Forelimb muscle (tissue), 1 donor: Measurements from ENCODE around the gene CRTC3. TPM values are rescaled to one million over a fixed set of nuclear protein-coding genes. Genes with fewer than 3 reads are reported as not detected.
A peak's percentile ranks its signal among the peaks of the same experiment; 100 is the strongest.
"Not testable (repeated sequence)": the region's sequence is repeated elsewhere in the genome, so short reads cannot be mapped to it uniquely, and the experiment has no call there.

ENCODE experiments used
- DNase-seq: peaks from one replicate; pipeline ENCODE4 v3.0.0-alpha.2; 2013; ENCODE audit warnings: low read depth
- polyA plus RNA-seq: library from polyadenylated mRNA; unstranded; fragments of 120-200 nt; gene quantifications from one replicate; pipeline ENCODE4 v1.2.1, GENCODE V29; 2013; ENCODE audit not compliant: insufficient read length

CRTC3 gene, protein sequence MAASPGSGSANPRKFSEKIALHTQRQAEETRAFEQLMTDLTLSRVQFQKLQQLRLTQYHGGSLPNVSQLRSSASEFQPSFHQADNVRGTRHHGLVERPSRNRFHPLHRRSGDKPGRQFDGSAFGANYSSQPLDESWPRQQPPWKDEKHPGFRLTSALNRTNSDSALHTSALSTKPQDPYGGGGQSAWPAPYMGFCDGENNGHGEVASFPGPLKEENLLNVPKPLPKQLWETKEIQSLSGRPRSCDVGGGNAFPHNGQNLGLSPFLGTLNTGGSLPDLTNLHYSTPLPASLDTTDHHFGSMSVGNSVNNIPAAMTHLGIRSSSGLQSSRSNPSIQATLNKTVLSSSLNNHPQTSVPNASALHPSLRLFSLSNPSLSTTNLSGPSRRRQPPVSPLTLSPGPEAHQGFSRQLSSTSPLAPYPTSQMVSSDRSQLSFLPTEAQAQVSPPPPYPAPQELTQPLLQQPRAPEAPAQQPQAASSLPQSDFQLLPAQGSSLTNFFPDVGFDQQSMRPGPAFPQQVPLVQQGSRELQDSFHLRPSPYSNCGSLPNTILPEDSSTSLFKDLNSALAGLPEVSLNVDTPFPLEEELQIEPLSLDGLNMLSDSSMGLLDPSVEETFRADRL
- polyA plus RNA-seq, result 21.9 TPM

DNA sequence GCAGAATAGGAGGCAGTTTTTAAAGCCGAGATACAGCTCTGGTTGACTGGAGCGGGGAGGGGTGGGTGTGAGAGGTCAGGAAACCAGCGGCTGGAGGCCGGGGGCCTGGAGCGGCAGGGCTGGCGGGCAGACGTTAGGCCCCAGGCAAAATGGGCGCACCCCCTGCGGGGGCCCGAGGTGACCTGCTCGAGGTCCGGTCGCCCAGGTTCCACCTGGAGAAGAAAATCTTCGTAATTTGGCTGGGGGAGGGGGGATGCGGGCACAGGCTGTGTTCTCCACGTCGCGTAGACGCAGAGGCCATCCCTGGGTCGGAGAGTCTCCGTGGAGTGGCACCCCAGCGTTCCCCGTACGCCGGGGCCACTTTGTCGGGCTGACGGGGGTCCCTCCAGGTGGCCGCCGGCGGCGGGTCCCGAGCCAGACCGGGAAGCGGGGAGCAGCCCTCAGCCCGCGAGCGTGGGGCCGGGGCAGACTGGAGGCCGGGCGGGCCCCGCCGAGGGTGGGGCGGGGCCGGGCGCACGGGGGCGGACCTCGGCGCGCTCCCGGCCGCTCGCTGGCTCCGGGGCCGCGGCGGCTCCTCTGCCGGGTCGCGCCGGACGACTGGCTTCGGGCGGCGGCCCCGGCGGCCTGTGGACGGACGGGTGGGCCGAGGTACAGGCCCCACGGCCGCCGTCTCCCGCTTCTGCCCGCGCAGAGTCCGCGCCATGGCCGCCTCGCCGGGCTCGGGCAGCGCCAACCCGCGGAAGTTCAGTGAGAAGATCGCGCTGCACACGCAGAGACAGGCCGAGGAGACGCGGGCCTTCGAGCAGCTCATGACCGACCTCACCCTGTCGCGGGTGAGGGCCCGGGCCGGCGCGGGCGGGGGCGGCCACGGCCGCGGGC, at the start of gene CRTC3:
TSS of gene CRTC3 (plus strand) at position 553 of the 879 bp plus-strand sequence. CDS start at position 702, 149 bp downstream.
- DNase-seq, result no peak

DNA sequence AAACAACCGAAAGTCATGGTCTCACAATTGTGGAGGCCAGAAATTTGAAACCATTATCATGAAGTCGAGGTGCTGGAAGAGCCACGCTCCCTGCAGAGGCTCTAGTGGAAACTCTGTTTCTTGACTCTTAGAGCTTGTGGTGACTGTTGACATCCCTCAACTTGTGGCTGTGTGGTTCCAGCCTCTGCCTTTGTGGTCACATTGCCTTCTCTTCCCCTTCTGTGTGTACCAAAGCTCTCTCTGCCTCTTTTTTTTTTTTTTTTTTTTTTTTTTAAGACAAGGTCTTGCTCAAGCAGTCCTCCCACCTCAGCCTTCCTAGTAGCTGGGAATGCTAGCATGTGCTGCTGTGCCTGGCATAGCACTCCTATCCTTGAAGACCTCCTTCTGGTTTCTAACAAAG, 48.7 kb upstream of the CRTC3 start:
- DNase-seq, result no peak

- DNase-seq, result peak; percentile 32
These were observed 47.4 kb upstream of the CRTC3 start for GRCh38 chr15:90482124-90483011.

DNA sequence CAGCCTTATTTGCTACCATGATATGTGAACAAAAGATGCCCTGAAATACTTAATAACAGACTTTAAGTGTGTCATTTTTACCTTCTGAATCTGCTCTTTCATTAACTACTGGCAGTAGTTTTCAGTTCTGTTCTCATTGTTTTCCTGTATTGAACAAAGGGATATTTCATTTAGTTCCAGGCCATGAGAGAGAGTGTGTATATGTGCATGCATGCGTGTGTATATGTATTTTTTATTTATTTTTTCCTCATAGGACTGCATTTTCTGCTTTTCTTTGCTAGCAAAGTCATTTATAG, 46.8 kb upstream of the CRTC3 start:
- no peak for DNase-seq

- DNase-seq, result no peak
These were observed 46.1 kb upstream of the CRTC3 start for GRCh38 chr15:90483637-90484036.

DNA sequence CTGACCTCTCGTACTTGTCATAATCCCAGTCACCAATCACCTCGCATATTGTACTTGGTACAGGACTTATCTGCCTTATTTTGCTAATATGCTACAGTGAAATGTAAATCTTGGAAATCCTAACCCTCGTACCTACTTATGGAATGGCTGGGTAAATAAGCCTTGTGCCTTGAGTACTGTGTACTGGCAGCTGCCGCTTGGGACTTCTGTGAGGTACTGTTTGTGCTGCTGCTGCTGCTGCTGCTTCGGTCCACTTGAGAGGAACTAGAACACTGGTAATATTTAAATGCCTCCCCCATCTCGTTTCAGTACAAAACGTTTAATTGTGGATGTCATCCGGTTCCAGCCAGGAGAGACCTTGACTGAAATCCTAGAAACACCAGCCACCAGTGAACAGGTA, 42.5 kb upstream of the CRTC3 start:
- DNase-seq, result no peak

- no peak for DNase-seq
These were observed 40.2 kb upstream of the CRTC3 start for GRCh38 chr15:90489514-90489913.

DNA sequence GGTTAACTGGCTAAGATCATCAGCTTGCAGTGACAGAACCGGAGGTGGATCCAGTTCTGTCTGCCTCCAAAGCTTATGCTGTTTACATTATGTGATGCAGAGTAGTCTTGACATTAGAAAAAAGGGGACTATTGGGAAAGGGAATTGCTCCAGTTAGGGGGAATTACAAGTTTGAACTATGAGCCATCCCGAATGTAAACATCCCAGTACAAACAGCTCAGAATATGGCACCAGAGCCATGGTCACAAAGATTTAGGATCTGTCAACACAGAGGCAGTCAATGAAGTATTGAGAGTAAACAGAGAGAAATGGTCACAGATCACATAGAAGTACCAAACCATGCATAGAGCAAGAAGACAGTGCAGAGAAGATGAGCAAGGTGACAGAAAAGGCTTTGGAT, 39.8 kb upstream of the CRTC3 start:
- DNase-seq, result no peak

GRCh38 chr15:90493647-90494046, 36.1 kb upstream of the CRTC3 start:
- DNase-seq, result no peak

DNA sequence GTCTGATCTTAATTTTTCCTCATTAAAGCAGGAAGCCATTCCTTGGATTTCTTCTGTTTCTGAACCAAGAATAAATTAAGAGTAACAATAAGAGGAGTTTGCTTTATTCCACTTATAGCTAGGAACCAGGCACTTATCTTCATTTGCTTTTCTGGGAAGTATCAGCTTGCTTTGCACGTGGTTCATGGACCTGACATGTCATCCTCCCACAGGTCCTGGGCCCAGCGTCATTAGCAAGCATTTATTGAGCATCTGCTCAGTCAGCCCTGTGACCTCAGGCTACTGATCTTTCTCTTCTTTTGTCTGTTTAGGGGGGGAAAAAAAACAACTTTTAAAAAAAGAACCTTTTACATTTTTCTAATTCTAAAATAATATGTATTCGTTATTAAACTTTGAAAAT, 34.7 kb upstream of the CRTC3 start:
- DNase-seq, result no peak

DNA sequence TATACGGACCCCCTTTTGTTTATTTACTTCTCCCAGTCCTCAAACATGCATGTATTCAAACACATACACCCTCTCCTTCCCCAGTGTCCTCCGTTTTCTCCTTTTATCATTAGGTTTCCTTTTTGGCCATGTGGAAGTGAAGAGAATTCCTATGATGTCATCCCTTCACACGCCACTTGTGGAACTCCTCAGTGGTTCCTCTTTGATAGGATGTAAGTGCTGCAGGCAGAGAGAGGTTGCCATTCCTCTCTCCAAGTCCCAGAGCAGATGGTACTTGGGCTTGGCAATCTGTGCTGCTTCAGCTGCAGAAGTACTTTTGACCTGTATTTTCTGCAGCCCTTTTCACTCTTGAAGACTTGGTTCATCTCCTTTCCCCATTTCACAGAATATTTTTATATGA, 32.9 kb upstream of the CRTC3 start:
- no peak for DNase-seq

- no peak for DNase-seq
These were observed 32.3 kb upstream of the CRTC3 start for GRCh38 chr15:90497376-90497775.

DNA sequence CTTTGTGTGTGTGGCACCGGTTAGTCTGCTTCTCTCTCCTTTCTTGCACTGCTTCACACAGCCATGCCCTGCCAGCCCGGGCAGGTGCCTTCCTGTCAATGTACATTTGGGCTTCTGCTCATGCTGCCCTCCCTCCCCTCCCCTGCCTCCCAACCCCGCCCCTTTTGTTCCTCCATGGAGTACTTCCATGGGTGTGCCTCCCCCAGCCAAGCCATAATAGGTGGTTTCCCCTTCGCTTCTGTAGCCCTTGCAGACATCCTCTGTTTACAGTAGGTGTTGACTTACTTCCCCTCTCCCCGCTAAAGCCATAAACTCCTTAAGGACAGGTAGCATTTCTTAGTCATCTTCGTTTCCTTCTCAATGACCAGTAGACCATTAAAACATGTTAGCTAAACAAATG, 31.8 kb upstream of the CRTC3 start:
- no peak for DNase-seq

- DNase-seq, result no peak
These were observed 29.6 kb upstream of the CRTC3 start for GRCh38 chr15:90500171-90500570.

DNA sequence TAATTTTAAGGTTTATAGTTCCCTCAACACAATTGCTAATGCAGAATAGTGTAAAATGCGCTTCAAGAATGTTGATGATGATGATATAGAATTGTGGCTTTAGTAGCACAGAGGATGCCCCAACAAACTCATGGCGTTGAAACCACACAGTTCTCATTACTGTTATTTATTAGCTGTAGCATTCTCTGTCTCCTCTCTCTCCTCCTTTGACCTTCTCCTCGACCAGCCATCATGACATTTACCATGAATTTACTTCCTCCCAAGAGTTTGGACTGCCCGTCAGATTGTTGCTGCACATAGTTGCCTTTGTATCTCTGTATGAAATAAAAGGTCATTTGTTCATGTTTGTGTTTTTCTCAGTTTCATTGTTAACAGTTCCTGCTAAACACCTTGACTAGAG, 27.8 kb upstream of the CRTC3 start:
- DNase-seq, result no peak

GRCh38 chr15:90510781-90511180, 18.9 kb upstream of the CRTC3 start:
- not testable (repeated sequence) for DNase-seq

DNA sequence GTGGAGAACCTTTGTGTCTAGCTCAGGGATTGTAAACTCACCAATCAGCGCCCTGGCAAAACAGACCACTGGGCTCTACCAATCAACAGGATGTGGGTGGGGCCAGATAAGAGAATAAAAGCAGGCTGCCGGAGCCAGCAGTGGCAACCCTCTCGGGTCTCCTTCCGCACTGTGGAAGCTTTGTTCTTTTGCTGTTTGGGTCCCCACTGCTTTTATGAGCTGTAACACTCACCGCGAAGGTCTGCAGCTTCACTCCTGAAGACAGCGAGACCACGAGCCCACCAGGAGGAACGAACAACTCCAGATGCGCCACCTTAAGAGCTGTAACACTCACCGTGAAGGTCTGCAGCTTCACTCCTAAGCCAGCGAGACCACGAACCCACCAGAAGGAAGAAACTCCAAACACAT, 18.5 kb upstream of the CRTC3 start:
- not testable (repeated sequence) for DNase-seq

DNA sequence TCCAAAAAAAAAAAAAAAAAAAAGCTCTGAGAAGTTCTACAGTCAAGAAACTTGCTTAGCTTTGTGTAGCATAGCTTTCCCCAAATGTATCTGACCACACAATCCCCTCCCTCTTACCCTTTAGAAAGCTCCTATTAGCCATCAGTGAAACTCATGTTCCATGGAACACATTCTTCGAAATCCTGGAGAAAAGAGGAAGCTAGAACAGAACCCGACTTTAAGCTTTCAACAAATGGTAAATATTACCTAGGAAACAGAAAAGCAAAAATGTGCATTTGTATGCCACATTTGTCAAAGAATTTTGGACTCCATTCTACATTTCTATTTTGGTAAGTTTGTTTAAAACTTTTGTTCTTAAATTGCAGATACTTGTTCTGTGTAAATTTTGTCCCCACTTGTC, 17.4 kb upstream of the CRTC3 start:
- DNase-seq, result no peak

DNA sequence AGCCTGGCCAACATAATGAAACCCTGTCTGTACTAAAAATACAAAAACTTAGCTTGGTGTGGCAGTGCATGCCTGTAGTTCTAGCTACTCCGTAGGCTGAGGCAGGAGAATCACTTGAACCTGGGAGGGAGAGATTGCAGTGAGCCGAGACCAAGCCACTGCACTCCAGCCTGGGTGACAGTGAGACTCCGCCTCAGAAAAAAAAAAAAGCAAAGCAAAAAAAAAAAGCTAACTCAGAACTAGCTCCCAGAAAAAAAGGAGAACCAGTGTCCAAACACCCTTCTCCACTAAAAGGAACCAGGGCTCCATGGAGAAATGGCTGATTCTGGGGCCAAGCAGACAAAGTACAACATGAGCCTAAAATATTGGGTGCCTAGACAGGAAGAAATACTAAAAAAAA, 16.7 kb upstream of the CRTC3 start:
- no peak for DNase-seq

DNA sequence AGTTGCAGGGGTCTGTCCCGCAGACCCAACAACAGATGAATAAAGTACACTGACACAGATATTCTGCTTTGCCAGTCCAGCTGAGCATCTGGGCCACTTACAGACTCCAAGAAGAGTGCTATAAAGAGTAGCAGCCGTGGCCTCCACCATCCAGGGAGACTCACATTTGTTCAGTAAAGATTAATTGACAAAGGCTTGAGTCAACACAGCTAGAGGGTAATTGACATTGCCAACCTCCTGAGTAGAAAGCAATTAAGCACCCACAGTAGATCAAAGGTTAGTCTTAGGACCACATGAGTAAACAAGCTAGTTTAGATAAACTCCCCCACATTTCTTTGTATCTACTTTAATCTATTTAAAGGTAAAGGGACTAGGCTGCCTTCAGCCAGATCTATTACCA, 16.3 kb upstream of the CRTC3 start:
- DNase-seq, result no peak

GRCh38 chr15:90513893-90514292, 15.8 kb upstream of the CRTC3 start:
- DNase-seq, result not testable (repeated sequence)

DNA sequence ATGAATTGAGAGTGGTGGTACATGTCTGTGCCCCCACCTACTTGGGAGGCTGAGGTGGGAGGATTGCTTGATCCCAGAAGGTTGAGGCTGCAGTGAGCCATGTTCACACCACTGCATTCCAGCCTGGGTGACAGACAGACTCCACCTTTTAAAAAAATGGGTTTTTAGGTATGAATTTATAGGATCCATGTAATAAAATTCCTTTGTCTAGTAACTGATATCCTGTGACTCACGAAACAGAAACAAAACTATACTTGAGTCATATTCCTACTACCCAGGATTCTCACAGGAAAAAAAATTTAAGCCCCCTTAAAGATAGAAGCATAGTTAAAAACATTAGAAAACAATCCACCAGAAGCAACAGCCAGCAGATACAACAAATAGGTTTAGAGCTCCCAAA, 10.0 kb upstream of the CRTC3 start:
- no peak for DNase-seq
